H1 (cell line): ENCODE data around the gene RCSD1.

Source experiments
- CTCF ChIP-seq, 3 experiments: IDR thresholded peaks; 1 replicate in 2 of 3; 2 replicates in 1 of 3; pipeline versions ENCODE4 v1.5.1 to v1.6.1; 2011; ENCODE audit warnings: low read length in 3 of 3, mild to moderate bottlenecking in 3 of 3, inconsistent platforms in 2 of 3, low read depth in 1 of 3, moderate library complexity in 1 of 3; ENCODE audit not compliant: insufficient read depth in 1 of 3; ENCODE audit errors: control extremely low read depth in 1 of 3
- GABPA ChIP-seq: IDR thresholded peaks from 2 replicates; pipeline ENCODE4 v1.6.1; 2011; ENCODE audit warnings: mild to moderate bottlenecking, low read length, moderate library complexity, borderline replicate concordance; ENCODE audit not compliant: insufficient read depth
- GTF2F1 ChIP-seq: IDR thresholded peaks from 2 replicates; pipeline ENCODE4 v1.6.1; 2012; ENCODE audit warnings: low read depth, low read length, improper control_type of control experiment, borderline replicate concordance
- POLR2A ChIP-seq, 2 experiments: IDR thresholded peaks; 1 replicate in 1 of 2; 2 replicates in 1 of 2; pipeline ENCODE4 v1.6.1; 2011; ENCODE audit warnings: low read depth in 2 of 2, low read length in 2 of 2, mild to moderate bottlenecking in 2 of 2; ENCODE audit errors: control extremely low read depth in 1 of 2
- POLR2AphosphoS5 ChIP-seq: IDR thresholded peaks from 2 replicates; pipeline ENCODE4 v1.6.1; 2011; ENCODE audit warnings: low read depth, low read length
- TF ChIP-seq, protein P1 (sequence below): IDR thresholded peaks from 2 replicates; pipeline ENCODE4 v1.6.1; 2012; ENCODE audit warnings: low read length, inconsistent platforms
- TF ChIP-seq, protein P2 (sequence below): IDR thresholded peaks from 2 replicates; pipeline ENCODE4 v1.6.1; 2011; ENCODE audit warnings: low read depth, mild to moderate bottlenecking, low read length; ENCODE audit not compliant: insufficient read depth

DNA sequence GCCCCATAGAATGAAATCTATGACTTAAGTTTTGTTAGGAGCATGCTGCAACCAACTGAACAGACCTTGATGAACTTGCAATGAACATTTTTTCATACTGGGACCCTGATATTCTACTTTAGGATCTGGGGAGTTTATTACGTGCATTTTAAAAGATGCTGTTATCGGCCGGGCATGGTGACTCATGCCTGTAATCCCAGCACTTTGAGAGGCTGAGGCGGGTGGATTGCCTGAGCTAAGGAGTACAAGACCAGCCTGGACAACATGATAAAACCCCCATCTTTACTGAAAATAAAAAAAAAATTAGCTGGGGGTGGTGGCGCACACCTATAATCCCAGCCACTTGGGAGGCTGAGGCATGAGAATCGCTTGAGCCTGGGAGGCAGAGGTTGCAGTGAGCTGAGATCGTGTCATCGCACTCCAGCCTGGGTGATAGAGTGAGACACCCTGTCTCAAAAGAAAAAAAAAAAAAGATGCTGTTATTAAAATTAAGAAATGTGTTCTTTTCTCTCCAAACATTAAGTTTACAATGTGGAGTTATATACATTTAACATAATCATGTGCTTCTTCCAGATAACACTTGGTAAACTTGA, 98.9 kb downstream of the RCSD1 start:
- TF ChIP-seq CTCF (IDR thresholded peaks at IDR 0.05; ENCODE audit: control extremely low read depth in 1 of 3, insufficient read depth in 1 of 3, low read depth in 1 of 3, low read length in 3 of 3) (no peak), GTF2F1 (no peak), GABPA (no peak), POLR2A (IDR thresholded peaks at IDR 0.05; ENCODE audit: control extremely low read depth in 1 of 2, low read depth in 2 of 2, low read length in 2 of 2) (no peak), POLR2AphosphoS5 (no peak)
- TF ChIP-seq, protein P1, sequence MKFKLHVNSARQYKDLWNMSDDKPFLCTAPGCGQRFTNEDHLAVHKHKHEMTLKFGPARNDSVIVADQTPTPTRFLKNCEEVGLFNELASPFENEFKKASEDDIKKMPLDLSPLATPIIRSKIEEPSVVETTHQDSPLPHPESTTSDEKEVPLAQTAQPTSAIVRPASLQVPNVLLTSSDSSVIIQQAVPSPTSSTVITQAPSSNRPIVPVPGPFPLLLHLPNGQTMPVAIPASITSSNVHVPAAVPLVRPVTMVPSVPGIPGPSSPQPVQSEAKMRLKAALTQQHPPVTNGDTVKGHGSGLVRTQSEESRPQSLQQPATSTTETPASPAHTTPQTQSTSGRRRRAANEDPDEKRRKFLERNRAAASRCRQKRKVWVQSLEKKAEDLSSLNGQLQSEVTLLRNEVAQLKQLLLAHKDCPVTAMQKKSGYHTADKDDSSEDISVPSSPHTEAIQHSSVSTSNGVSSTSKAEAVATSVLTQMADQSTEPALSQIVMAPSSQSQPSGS = no peak
- TF ChIP-seq, protein P2, sequence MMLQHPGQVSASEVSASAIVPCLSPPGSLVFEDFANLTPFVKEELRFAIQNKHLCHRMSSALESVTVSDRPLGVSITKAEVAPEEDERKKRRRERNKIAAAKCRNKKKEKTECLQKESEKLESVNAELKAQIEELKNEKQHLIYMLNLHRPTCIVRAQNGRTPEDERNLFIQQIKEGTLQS = no peak
